Measurements from ENCODE around the gene SUPT3H. TPM values are rescaled to one million over a fixed set of nuclear protein-coding genes. Genes with fewer than 3 reads are reported as not detected.

Gene SUPT3H
- polyA plus RNA-seq, 1 donor, result 12.0 TPM

- H3K27ac ChIP-seq (ENCODE audit: low read length), result no peak overlapping the region
- H3K4me1 ChIP-seq (ENCODE audit: control insufficient read depth, insufficient read depth, low read length), result no peaks in the 10 kb centered on the region
- H3K4me3 ChIP-seq (ENCODE audit: low read length), result no peak overlapping the region
- no peaks in the 10 kb centered on the region for H3K9me3 ChIP-seq (ENCODE audit: control insufficient read depth, low read depth, low read length)
- H3K27me3 ChIP-seq (ENCODE audit: control insufficient read depth, insufficient read depth, low read length), result no peaks in the 10 kb centered on the region
- no peaks in the 10 kb centered on the region for H3K36me3 ChIP-seq (ENCODE audit: control insufficient read depth, insufficient read depth, low read length)
- DNase-seq, result no peak
- no CpG with 5 or more reads among the region's 4 CpGs for WGBS (ENCODE audit: insufficient coverage, low lambda C conversion rate)
Observed at GRCh38 chr6:44985006-44985405, 392.7 kb downstream of the SUPT3H start.

DNA sequence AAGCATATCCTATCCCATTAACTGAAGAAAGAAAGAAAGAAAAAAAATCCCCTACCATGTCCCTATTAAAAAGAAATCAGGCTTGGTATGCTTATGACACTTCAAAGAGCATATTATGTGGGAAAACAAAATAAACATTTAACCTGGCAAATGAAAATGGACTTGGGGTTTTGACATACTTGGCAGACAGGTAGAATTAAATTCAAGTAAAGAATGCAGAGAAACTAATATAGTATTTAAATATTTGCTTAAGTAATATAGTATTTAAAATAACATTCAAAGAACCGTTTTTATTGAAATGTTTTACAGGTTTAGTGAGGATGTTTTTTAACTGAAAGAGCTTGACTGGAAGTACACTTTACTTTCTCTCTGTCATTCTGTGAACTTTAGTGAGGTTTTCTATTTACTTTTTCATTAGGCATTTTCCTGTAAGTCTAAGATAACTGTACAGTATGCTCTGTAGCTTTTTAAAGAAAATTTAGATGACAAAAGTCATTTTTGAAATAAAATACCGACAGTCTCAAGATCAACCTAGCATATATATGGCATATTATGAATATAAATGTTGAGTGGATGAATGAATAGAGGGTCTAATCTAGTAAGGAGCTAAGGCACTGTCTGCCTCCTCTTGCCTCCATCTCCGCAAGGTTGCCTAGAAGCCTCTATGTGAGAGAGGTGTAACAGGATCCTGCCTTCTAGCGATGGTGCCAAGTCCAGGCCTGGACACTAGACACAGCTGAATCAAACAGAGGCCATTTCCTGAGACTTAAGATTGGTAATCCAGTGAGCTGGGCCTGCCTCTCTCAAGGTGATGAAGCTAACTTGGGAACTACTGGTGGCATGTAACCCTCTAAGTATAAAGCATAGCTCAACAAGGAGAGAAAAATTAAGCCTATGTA lies 394.0 kb downstream of the SUPT3H start:
- DNase-seq, result no peak
- Histone ChIP-seq H3K4me3 (ENCODE audit: low read length) (no peak overlapping the region), H3K27me3 (ENCODE audit: control insufficient read depth, insufficient read depth, low read length) (no peaks in the 10 kb centered on the region), H3K9me3 (ENCODE audit: control insufficient read depth, low read depth, low read length) (no peaks in the 10 kb centered on the region), H3K4me1 (ENCODE audit: control insufficient read depth, insufficient read depth, low read length) (no peaks in the 10 kb centered on the region), H3K27ac (ENCODE audit: low read length) (no peak overlapping the region), H3K36me3 (ENCODE audit: control insufficient read depth, insufficient read depth, low read length) (no peaks in the 10 kb centered on the region)
- WGBS (ENCODE audit: insufficient coverage, low lambda C conversion rate), result 67% methylated on average over 1 of the region's 4 CpGs

DNA sequence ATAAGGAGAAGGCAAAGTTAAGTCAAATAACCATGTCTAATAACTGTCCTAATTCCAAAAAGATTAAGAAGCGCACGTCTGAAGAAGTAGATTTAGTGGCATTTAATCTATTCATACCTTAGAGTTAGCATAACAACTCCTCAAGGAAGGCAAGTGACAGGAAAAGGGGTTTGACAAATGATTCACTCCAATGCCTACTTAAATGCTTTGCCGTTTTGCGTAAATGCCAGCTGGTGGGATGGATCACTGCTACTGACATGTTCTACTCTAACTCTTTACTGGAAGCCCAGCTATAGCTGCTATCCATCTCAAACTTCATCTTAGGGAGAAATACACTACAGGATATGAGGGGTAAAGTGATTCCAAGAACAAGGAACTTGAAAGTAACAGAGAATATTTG lies 396.9 kb downstream of the SUPT3H start:
- H3K27ac ChIP-seq (ENCODE audit: low read length), result no peak overlapping the region
- H3K27me3 ChIP-seq (ENCODE audit: control insufficient read depth, insufficient read depth, low read length), result no peaks in the 10 kb centered on the region
- no peaks in the 10 kb centered on the region for H3K4me1 ChIP-seq (ENCODE audit: control insufficient read depth, insufficient read depth, low read length)
- H3K36me3 ChIP-seq (ENCODE audit: control insufficient read depth, insufficient read depth, low read length), result no peaks in the 10 kb centered on the region
- WGBS (ENCODE audit: insufficient coverage, low lambda C conversion rate), result no CpG with 5 or more reads among the region's 4 CpGs
- no peak overlapping the region for H3K4me3 ChIP-seq (ENCODE audit: low read length)
- no peak for DNase-seq
- no peaks in the 10 kb centered on the region for H3K9me3 ChIP-seq (ENCODE audit: control insufficient read depth, low read depth, low read length)

DNA sequence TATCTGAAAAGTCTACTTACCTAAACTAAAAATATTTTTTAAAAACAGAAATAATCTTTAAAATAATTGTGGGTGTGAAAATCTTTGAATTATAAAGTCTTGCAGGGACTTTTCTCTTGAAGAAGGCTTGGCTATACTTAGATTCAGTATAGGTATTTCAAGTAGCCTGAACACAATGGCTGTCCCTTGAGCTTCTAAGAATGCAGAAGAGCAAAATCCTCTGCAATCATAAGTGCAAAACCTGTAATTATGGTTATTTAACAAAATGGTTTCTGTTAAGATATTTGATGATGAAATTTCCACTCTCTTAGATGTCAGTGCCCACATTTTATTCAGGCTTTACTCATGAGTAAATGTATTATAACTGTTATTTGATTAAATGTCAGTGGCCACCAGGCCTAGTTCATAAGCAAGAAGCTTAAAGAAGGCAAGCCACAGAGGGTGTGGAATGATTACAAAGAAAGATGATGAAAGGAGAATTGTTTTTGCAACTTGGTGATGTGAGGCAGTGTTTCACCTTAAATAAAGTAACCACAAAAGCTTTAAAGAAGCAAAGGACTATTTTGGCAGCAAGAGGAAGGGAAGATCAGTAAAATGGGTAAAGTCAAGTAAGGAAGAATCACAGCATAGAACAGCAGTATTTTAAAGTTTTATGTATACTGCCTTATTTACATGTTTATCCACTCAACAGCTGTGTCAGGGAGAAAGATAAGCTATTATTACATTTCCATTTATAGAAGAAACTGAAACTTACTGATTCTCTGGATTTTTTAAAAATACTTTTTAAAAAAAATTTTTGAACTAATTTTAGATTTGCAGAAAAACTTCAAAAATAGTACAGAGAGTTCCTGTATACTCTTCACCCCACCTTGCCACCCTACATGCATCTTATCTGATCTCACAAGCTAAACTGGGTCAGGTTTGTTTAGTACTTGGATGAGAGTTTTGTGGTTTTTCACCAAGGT lies 400.8 kb downstream of the SUPT3H start:
- H3K4me3 ChIP-seq (ENCODE audit: low read length), result no peak overlapping the region
- H3K27ac ChIP-seq (ENCODE audit: low read length), result no peak overlapping the region
- H3K27me3 ChIP-seq (ENCODE audit: control insufficient read depth, insufficient read depth, low read length), result no peaks in the 10 kb centered on the region
- H3K9me3 ChIP-seq (ENCODE audit: control insufficient read depth, low read depth, low read length), result peaks cover 7% of the 10 kb centered on the region
- no peaks in the 10 kb centered on the region for H3K36me3 ChIP-seq (ENCODE audit: control insufficient read depth, insufficient read depth, low read length)
- no peaks in the 10 kb centered on the region for H3K4me1 ChIP-seq (ENCODE audit: control insufficient read depth, insufficient read depth, low read length)
- no peak for DNase-seq

- WGBS (ENCODE audit: insufficient coverage, low lambda C conversion rate), result 60% methylated on average over 1 of the region's 2 CpGs
- Histone ChIP-seq H3K9me3 (ENCODE audit: control insufficient read depth, low read depth, low read length) (peaks cover 7% of the 10 kb centered on the region), H3K4me1 (ENCODE audit: control insufficient read depth, insufficient read depth, low read length) (no peaks in the 10 kb centered on the region), H3K4me3 (ENCODE audit: low read length) (no peak overlapping the region), H3K27ac (ENCODE audit: low read length) (no peak overlapping the region), H3K36me3 (ENCODE audit: control insufficient read depth, insufficient read depth, low read length) (no peaks in the 10 kb centered on the region), H3K27me3 (ENCODE audit: control insufficient read depth, insufficient read depth, low read length) (no peaks in the 10 kb centered on the region)
- no peak for DNase-seq
Observed at GRCh38 chr6:44974511-44974910, 403.2 kb downstream of the SUPT3H start.

GRCh38 chr6:44972709-44973108 lies 405.0 kb downstream of the SUPT3H start:
- DNase-seq, result no peak
- peaks cover 7% of the 10 kb centered on the region for H3K9me3 ChIP-seq (ENCODE audit: control insufficient read depth, low read depth, low read length)
- H3K27ac ChIP-seq (ENCODE audit: low read length), result no peak overlapping the region
- H3K4me1 ChIP-seq (ENCODE audit: control insufficient read depth, insufficient read depth, low read length), result no peaks in the 10 kb centered on the region
- WGBS (ENCODE audit: insufficient coverage, low lambda C conversion rate), result 100% methylated on average over 1 of the region's 3 CpGs
- H3K36me3 ChIP-seq (ENCODE audit: control insufficient read depth, insufficient read depth, low read length), result no peaks in the 10 kb centered on the region
- H3K27me3 ChIP-seq (ENCODE audit: control insufficient read depth, insufficient read depth, low read length), result no peaks in the 10 kb centered on the region
- H3K4me3 ChIP-seq (ENCODE audit: low read length), result no peak overlapping the region

DNA sequence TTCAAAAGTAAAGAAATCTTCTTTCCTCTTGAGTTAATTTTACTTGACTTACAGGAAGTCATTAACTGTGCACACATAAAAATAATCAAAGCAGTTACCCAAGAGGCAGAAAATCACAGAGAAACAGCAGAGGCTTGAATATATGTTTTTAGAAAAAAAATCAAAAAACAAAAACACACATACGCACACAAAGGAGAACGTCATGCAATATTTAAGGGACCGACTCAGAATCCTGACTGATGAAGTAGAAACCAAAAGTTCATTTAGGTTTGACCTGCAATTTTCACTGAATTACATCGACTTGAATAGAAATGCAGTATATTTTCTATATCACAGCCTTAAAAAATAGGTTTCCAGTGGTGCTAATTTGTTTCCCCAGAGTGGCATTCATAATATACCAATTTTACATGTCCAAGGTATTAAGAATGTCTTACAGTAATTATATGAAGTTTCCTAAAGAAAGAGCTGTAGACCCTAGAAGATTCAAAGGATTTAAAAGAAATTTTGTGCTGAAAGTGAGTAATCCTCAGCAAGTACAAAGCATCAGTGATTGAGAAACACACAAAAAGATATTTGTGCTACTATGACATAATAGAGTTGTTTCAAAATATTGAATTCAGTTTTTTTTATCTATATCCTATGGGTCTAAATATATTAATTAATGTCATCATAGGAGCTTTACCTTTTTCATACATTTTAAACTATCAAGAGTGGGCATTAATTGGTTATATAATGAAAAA lies 408.1 kb downstream of the SUPT3H start:
- Histone ChIP-seq H3K27me3 (ENCODE audit: control insufficient read depth, insufficient read depth, low read length) (no peaks in the 10 kb centered on the region), H3K9me3 (ENCODE audit: control insufficient read depth, low read depth, low read length) (peaks cover 7% of the 10 kb centered on the region), H3K27ac (ENCODE audit: low read length) (no peak overlapping the region), H3K4me3 (ENCODE audit: low read length) (no peak overlapping the region), H3K4me1 (ENCODE audit: control insufficient read depth, insufficient read depth, low read length) (no peaks in the 10 kb centered on the region), H3K36me3 (ENCODE audit: control insufficient read depth, insufficient read depth, low read length) (no peaks in the 10 kb centered on the region)
- WGBS (ENCODE audit: insufficient coverage, low lambda C conversion rate), result no CpG with 5 or more reads among the region's 4 CpGs
- DNase-seq, result no peak

DNA sequence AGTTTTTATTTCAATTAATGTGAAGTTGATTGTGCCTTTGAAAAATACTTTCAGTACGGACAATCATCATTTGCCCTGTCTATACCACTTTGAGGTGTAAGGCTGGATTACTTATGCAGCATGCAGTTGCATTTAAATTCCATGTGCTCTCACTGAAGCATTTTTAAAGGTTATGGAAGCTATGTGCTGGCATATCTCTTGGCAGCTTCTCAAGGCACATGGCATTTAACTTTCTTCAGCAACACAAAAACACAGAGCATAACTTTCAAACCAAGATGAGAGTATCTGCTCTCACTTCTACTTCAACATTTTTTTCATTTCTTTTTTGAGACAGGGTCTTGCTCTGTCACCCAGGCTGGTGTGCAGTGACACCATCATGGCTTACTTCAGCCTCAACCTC lies 410.3 kb downstream of the SUPT3H start:
- Histone ChIP-seq H3K27ac (ENCODE audit: low read length) (no peak overlapping the region), H3K4me1 (ENCODE audit: control insufficient read depth, insufficient read depth, low read length) (no peaks in the 10 kb centered on the region), H3K4me3 (ENCODE audit: low read length) (no peak overlapping the region), H3K36me3 (ENCODE audit: control insufficient read depth, insufficient read depth, low read length) (no peaks in the 10 kb centered on the region), H3K9me3 (ENCODE audit: control insufficient read depth, low read depth, low read length) (no peaks in the 10 kb centered on the region), H3K27me3 (ENCODE audit: control insufficient read depth, insufficient read depth, low read length) (no peaks in the 10 kb centered on the region)
- WGBS (ENCODE audit: insufficient coverage, low lambda C conversion rate), result no CpG with 5 or more reads among the region's 1 CpG
- no peak for DNase-seq

- DNase-seq, result peak; percentile 5 to 20
- H3K9me3 ChIP-seq (ENCODE audit: control insufficient read depth, low read depth, low read length), result no peaks in the 10 kb centered on the region
- no peaks in the 10 kb centered on the region for H3K27me3 ChIP-seq (ENCODE audit: control insufficient read depth, insufficient read depth, low read length)
- no peak overlapping the region for H3K27ac ChIP-seq (ENCODE audit: low read length)
- no peak overlapping the region for H3K4me3 ChIP-seq (ENCODE audit: low read length)
- WGBS (ENCODE audit: insufficient coverage, low lambda C conversion rate), result 100% methylated on average over 1 of the region's 2 CpGs
- H3K4me1 ChIP-seq (ENCODE audit: control insufficient read depth, insufficient read depth, low read length), result no peaks in the 10 kb centered on the region
- no peaks in the 10 kb centered on the region for H3K36me3 ChIP-seq (ENCODE audit: control insufficient read depth, insufficient read depth, low read length)
Observed at GRCh38 chr6:44966449-44967092, 411.2 kb downstream of the SUPT3H start.

DNA sequence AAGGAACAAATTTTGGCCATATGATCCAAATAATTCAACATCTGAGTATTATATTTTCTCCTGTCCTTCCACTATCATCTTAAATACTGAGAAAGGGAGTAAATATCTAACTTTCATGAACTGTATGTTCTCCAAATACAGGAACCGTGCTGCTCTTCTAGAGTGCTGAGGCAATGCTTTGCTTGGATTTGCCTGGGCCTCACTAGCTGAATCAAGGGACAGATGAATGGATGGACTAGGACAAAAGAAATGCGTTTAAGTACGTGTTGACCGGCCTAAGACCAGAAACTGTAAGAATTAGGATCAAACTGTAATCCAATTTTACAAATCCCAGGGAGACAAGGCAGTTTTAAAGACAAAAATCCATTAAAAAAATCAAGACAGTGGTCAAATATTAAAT lies 412.0 kb downstream of the SUPT3H start:
- Histone ChIP-seq H3K36me3 (ENCODE audit: control insufficient read depth, insufficient read depth, low read length) (no peaks in the 10 kb centered on the region), H3K9me3 (ENCODE audit: control insufficient read depth, low read depth, low read length) (no peaks in the 10 kb centered on the region), H3K4me3 (ENCODE audit: low read length) (no peak overlapping the region), H3K27me3 (ENCODE audit: control insufficient read depth, insufficient read depth, low read length) (no peaks in the 10 kb centered on the region), H3K27ac (ENCODE audit: low read length) (no peak overlapping the region), H3K4me1 (ENCODE audit: control insufficient read depth, insufficient read depth, low read length) (no peaks in the 10 kb centered on the region)
- no peak for DNase-seq
- no CpG with 5 or more reads among the region's 4 CpGs for WGBS (ENCODE audit: insufficient coverage, low lambda C conversion rate)

Measured in large intestine (tissue), 3 donors.